HG02852 (cell line): Measurements from ENCODE around the gene NNT.
"Not testable (repeated sequence)": the region's sequence is repeated elsewhere in the genome, so short reads cannot be mapped to it uniquely, and the experiment has no call there.

Experiments used
- ATAC-seq: cut with Tn5 transposase; IDR thresholded peaks from one replicate; pipeline ENCODE4 v1.9.1; 2021; ENCODE audit warnings: mild to moderate bottlenecking, moderate library complexity; ENCODE audit not compliant: unreplicated experiment

NNT gene

DNA sequence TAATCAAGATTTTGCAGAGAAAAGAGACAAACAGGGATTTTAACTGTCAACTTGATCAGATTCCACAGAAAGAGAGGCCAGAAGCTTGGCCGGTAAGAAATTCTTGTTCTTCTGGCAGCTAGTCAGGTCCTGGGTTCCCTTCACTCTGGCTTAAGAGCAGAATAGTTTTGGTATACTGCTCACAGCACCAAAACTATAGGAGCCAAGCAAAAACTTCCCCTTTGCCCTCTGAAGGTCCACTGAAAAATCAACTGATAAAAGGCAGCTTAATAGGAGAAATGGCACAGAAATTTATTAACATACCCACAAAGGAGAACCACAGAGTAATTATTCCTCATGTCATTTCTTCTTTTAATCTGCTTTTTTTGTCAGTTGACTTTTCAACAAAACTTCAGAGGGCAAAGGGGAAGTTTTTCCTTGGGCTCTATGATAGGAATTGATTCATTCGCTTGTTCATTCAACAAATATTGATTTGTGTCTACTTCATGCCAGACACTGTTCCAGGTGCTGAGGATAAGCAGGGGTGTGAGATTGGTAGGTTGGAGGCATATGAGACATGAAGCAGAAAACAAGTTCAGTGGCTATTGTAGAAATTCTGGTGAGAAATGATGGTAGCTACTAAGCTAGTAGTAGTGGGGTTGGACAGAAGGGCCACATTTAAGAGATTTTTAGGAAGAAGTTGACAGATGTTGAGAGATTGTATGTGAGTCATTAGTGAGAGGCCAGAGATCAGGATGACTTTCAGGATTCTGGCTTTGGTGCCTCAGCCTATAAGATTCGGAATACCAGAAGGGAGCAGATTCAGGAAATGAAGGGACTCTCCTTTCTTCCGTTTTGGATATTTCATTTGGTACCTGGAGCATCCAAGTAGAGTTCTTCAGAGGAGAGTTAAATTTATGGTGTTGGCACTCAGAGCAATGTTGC, 20.6 kb upstream of the NNT start:
- no peak for ATAC-seq

DNA sequence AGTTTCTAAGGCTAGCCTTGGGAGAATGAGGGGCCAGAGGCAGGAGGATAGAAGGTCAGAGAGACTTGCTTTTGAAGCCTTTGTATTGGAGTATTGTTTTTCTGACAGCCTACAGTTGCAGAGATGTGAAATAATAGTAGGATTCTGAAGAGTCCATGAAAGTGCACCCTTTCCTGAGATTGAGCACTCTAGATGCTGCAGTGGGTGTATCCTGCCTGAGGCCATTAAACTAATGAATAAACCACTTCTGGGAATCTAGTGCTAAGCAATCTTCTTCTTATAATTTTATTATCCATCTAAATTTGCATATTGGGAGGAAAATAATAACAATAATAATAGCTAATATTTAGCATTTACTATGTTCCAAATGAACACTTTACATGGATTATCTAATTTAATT, 19.3 kb upstream of the NNT start:
- no peak for ATAC-seq

DNA sequence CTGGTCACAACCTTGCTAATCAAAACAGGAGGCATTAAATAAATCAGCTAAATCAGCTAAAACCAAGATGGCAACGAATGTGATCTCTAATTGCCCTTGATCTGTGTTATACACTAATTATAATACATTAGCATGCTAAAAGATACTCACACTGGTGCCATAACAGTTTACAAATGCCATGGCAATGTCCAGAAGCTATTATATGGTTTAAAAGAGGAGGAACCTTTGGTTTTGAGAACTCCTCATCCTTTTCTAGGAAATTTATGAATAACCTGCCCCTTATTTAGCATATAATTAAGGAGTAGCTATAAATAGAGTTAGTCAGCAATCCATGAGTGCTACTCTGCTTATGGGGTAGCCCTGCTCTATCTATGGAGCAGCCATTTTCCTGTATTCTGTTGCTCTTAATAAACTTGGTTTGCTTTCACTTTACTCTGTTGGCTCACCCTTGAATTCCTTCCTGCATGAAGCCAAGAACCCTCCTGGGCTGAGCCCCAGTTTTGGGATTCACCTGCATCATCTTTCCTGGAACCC, 18.7 kb upstream of the NNT start:
- no peak for ATAC-seq

DNA sequence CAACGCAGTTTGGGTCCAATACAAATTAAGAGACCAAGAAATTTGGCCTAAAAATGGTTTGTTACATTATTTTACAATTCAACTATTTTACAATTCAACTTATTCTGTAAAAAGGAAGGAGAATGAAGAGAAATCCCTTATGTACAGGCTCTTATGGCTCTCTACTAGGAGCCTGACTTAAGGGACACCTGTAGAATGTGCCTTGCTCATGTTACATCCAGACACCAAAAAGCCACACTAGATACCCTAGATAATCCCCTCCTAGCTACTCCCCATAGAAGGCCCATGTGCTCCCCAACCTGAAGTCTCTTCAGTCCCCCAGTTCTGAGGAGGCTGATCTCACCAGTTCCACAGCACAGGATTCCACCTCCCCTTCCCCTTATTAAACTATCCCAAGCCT, 14.1 kb upstream of the NNT start:
- no peak for ATAC-seq

DNA sequence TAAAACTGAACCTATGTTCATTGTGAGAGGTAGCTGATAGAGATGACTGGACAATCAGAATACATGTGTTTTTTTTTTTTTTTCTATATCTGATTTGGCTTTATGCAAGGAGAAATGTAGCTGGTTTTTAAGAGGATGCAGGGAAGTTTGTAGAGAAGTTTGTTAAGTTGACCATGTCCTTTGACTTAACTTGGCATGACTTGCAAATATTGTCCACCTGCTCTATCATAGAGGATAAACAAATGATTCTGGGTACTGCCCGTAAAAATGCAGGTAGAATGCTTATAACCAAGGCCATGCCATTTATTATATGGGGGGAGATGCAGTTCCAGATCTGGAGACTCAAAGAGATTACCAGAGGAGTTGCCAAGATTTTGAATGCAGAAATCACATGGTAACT, 13.7 kb upstream of the NNT start:
- no peak for ATAC-seq

DNA sequence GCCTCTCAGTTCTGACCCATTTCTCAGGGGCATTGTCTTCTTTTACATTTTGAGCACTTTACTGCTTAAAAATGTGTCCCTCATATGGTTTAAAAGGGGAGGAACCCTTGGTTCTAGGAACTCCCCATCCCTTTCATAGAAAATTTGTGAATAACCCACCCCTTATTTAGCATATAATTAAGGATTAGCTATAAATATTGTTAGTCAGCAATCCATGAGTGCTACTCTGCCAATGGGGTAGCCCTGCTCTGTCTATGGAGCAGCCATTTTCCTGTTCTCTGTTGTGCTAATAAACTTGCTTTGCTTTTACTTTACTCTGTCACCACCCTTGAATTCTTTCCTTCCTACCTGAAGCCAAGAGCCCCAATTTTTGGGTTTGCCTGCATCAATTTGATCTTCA, 12.3 kb upstream of the NNT start:
- ATAC-seq = no peak

DNA sequence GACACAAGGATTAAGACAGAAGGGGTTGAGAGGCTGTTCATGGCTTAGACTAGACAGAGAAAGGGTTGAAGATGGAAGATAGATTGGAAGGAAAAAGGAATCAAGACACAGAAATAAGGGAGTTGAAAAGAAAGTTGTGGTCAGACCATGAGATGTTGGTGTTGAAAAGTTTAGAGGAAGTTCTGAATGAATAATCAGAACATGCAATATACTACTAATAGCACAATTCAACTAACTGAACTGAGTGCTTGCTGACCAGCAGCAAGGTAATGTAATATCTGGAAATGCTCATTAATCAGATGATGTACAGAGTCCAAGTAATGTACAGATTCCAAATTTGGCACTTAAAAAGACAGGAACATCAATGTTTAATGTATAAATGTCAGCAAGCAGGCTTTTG, 10.6 kb upstream of the NNT start:
- no peak for ATAC-seq

DNA sequence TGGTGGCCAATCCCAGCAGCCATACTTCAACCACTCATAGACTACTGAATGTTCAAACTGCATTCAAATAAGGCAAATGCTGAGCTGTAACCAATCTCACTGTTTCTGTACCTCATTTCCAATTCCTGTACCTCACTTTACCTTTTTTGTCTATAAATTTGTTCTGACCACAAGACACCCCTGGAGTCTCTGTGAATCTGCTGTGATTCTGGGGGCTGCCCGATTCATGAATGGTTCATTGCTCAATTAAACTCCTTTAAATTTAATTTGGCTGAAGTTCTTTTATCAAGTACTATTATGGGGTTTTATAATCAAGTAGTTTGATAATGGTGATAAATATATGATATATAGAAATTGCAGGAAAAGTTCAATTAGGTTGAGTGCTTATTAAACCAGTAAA, 4.1 kb upstream of the NNT start:
- ATAC-seq = not testable (repeated sequence)

DNA sequence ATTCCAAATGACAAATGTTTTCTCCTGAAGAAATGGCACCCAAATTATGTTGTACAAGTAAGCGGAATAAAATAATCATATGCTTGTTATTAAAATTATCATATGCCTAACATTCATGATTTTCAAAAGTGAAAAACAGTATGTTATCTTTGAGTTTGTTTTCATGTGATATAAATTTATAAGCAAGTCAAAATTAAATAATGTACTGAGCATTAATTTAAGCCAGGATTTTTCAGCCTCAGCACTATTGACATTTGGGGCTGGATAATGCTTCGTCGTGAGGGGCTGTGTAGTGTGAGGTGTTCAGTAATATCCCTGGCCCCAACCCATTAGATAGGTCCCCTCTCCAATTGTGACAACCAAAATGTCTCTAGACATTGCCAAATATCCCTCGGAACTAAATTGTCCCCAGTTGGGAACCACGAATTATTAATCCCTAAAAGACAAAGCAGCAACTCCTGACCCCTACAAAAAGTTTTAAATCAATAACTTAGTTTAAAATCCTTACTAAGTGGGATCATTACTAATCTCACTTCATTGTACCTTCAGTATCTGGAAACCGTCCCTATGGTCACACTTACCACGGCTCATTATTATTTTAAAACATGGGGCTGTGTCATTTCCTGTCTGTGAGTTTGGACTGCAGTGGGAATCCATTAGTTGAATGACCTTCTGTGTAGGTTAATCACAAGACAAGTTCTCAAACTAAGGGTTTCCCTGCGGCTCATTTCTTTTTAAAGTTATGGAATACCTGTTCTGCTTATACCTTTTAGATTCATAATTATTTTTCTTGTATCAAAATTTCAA, 1.3 kb upstream of the NNT start:
- ATAC-seq = peak; percentile 28

DNA sequence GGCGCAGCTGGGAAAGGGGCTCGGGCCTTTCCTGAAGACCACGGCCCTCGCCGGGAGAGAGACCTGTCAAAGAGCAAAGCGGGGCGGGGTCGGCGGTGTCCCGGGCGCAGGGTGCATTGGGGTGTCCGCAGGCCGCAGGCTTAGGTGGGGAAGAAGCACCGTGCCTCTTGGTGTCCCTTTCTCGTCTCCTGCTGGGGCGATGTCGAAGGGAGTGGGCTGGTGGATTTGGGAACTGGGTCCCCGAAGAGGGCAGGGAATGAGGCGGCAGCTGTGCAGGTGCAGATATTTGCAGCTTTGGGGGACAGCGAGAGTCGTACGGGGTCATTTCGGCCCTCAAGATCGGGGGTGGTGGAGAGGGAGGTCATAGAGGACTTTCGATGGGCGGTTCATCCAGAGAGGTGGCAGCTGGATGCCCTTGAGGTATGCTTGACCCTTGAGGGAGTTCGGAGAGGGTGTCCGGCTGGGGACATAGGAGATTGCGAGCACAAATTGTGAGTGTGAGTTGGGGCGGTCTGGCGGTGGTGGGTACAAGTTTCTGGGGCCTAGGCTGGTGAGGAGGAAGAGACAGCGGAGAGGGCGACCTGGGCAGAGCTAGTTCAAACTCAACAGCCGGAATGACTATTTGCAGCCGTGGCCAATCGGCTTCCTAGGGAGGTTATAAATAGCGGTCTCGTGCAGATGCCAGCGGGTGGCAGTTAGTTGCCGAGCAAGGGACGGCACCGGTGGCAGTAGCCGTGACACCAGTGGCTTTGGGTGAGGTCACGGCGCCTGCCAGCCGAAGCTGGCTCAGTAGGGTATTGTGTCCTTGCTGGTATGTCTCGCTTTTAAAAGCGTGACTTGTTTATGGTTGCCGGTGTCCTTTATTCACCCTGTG, 601 bp downstream of the NNT start:
- peak; percentile 44 for ATAC-seq

DNA sequence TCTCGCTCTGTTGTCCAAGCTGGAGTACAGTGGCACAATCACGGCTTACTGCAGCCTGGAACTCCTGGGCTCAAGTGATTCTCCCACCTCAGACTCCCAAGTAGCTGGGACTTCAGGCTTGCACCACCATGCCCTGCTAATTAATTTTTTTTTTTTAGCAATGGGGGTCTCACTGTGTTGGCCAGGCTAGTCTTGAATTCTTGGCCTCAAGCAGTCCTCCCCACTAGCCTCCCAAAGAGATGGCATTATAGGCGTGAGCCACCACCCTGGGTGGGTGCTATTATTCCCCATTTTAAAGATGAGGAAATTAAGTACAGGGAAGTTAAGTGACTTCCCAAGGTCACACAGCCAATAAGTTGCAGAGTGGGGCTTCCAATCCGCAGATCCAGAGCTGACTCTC, 1.7 kb downstream of the NNT start:
- no peak for ATAC-seq

DNA sequence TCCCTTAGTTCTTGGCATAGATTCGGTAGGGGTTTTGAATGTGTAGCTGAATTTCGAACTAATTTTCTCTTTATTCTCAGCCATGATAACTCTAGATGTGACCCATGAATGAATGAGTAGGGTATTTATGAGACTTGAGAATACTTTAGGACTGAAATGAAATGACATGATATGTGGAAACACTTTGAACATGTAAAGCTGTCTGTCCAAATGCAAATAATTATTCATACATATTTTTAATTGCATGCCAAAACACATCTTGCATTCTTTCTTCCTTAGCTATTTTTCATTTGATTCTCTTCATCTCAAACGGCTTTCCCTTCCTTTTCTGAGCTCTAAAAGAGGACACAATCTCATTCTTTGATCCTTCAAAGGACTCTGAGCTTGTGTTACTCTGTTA, 3.4 kb downstream of the NNT start:
- ATAC-seq = no peak

DNA sequence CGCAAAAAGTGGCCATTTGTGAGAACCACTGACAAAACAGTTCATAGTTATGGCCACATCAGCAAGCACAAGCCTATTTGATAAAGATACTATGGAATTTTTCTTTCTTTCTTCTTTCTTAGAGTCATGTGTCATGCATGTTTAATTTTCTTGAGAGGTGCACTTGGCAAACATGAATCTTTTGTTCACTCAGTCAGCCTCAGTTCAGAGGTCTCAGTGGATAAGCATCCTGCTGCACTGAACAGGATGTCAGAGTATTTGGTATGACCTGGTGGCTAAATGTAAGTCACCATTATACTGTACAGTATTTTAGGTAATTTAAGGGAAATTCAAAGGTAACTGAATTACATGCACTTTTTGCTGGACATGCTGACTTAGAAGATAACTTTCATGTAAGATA, 5.4 kb downstream of the NNT start:
- ATAC-seq = no peak

DNA sequence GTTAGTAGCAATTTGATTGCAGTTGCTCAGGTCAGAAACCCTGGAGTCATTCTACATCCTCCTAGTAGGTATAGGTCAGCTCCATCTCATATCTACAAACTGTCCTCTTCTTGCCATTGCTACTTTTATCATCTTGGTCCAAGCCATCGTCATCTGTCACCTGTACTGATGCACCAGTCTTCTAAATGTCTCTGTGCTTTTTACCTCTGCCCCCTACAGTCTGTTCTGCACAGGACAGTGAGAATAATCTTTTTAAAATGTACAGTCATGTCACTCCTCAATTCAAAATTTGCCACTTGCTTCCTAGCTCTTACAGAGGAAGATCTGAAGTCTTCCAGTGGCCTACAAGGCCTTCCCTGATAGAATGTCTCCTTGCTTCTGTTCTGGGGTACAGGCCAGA, 6.8 kb downstream of the NNT start:
- ATAC-seq = peak; percentile 91

DNA sequence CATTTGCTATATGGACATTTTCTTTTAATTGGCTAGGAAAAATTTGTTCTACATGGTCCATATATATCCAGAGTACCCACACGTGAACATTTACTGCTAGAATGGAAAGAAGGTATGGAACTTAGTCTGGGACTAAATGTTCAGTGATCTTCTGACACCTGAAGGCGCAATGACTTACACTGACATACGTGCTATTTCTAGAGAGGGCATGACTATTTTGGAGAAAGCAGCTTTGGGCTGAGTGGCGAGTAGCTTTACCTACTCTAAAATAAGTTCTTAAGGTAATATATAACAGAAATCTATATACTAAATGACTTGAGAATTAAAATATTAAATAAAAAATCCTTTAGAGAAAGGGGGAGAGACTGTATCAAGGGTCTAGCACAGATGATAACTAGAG, 10.4 kb downstream of the NNT start:
- no peak for ATAC-seq

DNA sequence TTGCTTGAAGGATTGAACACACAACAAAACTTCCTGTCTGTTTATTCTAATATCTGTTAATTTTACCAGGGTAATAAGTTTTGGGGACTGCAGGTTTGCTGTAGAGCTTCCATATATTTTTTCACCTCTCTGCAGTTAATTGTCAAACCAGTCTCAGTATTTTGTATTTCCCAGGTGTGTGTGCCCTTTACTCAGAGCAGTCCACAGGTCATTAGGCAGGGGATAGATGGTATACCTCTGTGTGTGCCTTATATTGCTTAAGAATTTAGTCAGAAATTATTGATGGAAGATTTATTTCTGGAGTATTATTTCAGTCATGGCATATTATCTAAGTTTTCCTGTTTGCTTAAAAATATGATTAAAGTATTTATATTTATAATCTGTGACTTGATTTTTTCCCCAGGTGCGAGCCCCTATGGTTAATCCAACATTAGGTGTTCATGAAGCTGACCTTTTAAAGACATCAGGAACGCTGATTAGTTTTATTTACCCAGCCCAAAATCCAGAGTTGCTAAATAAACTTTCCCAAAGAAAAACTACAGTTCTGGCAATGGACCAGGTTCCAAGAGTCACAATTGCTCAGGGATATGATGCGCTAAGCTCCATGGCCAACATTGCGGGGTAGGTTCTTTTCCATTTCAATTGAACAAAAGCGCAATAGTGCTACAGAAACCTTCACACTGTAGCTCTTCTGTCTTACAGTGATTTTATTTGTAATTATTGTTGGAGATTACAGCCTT, 12.6 kb downstream of the NNT start:
- no peak for ATAC-seq

DNA sequence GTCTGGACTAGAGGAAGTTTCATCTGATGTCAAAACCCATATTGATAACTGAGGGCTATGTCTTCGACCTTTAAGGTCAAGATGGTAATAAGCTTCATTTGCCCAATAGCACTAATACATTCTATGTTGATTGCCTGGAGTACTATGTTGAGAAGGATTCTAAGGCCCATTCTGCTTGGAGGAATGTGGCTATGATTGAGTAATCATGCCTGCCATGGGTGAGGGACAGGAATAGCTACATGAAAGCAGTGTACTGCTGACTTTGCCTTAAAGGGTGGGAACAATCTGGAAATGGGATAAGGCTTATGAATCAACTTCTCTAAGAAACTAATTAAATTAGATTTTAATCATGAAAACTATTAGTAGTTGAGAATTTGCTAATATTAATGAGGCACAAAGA, 13.6 kb downstream of the NNT start:
- no peak for ATAC-seq

DNA sequence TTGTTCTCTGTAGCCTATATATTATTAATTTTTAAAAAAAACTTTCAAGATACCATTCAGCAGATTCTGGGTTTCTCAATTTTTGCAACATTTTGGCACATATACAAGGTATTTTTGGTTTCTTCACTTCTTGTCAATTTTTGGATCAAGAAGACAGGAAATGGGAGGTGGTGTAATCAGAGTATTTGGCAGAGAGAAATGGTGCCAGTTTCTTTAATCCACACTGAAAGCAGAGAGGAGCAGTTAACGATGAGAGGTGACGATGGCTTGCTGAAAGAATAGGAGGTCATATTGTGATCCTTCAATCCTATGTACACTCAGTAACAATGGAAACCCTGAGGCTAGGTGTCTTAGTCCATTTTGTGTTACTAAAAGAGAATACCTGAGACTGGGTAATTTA, 16.4 kb downstream of the NNT start:
- no peak for ATAC-seq

DNA sequence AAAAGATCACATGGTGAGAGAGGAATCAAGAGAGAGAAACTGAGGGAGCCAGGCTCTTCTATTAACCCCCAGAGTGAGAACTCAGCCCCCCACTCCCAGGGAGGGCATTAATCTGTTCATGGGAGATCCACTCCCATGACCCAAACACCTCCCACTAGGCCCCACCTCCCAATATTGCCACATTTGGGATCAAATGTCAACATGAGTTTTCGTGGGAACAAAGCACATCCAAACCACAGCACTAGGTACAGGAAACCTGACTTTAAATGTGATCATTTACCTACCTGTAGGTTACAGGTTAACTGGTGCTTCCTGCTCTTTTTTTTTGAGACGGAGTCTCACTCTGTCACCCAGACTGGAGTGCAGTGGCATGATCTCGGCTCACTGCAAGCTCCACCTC, 16.9 kb downstream of the NNT start:
- no peak for ATAC-seq

DNA sequence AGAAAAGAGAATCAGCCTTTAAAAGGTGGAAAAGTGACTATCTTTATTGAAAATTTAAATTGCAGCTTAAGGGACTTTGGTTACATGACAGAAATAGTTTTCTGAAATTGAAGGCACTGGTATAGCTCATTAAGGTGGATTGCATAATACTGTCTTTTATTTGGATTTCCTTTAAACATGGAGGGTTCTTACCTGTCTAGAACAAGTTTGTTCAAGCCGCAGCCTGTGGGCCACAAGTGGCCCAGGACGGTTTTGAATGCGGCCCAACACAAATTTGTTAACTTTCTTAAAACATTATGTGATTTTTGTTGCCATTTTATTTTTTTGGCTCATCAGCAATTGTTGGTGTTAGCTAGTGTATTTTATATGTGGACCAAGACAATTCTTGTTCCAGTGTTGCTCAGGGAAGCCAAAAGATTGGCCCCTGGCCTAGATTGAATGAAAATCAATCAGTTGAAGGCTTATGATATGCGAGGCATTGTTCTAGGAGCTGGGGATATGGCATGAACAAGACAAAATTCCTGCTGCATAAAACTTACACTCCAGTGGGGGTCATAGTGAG, 18.0 kb downstream of the NNT start:
- ATAC-seq = no peak
